Fibroblast of pulmonary artery (primary cell): ENCODE measurements around the gene NPL.

Experiments used
- DNase-seq: peaks from one replicate; pipeline ENCODE4 v3.0.0-alpha.2; 2010; ENCODE audit warnings: low read depth
- H3K4me3 ChIP-seq: replicated peaks from 2 replicates; pipeline ENCODE4 v1.5.1; 2011; ENCODE audit warnings: low read depth, mild to moderate bottlenecking, control low read depth, low read length, moderate library complexity
- TF ChIP-seq, protein P1 (sequence below): IDR thresholded peaks from 2 replicates; pipeline ENCODE4 v1.5.1; 2011; ENCODE audit warnings: mild to moderate bottlenecking, control low read depth, low read length, inconsistent platforms; ENCODE audit errors: missing control alignments

The NPL gene

DNA sequence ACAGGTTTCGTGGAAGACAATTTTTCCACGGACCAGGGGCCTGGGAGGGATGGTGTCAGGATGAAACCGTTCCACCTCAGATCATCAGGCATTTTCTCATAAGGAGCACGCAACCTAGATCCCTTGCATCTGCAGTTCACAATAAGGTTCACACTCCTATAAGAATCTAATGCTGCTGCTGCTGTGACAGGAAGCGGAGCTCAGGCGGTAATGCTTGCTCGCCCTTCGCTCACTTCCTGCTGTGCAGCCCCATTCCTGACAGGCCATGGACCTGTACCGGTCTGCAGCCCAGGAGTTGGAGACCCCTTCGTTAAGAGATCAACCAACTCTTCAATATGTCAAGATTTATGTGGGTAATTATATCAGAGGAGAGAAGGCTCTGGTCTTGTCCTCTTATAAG lies 46.2 kb downstream of the NPL start:
- TF ChIP-seq, protein P1, sequence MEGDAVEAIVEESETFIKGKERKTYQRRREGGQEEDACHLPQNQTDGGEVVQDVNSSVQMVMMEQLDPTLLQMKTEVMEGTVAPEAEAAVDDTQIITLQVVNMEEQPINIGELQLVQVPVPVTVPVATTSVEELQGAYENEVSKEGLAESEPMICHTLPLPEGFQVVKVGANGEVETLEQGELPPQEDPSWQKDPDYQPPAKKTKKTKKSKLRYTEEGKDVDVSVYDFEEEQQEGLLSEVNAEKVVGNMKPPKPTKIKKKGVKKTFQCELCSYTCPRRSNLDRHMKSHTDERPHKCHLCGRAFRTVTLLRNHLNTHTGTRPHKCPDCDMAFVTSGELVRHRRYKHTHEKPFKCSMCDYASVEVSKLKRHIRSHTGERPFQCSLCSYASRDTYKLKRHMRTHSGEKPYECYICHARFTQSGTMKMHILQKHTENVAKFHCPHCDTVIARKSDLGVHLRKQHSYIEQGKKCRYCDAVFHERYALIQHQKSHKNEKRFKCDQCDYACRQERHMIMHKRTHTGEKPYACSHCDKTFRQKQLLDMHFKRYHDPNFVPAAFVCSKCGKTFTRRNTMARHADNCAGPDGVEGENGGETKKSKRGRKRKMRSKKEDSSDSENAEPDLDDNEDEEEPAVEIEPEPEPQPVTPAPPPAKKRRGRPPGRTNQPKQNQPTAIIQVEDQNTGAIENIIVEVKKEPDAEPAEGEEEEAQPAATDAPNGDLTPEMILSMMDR, result no peak
- no peak overlapping the region for H3K4me3 ChIP-seq
- DNase-seq, result no peak

- DNase-seq, result peak; percentile 92
- peak within 1 kb of the TSS; percentile 78 for H3K4me3 ChIP-seq
- TF ChIP-seq, protein P1, result peak; percentile 6
Observed at GRCh38 chr1:182839209-182840066, 49.9 kb downstream of the NPL start, which contains the start of gene DHX9. Gene DHX9 (plus strand): TSS chr1:182839347. CDS start chr1:182842567, 3,220 bp downstream.

DNA sequence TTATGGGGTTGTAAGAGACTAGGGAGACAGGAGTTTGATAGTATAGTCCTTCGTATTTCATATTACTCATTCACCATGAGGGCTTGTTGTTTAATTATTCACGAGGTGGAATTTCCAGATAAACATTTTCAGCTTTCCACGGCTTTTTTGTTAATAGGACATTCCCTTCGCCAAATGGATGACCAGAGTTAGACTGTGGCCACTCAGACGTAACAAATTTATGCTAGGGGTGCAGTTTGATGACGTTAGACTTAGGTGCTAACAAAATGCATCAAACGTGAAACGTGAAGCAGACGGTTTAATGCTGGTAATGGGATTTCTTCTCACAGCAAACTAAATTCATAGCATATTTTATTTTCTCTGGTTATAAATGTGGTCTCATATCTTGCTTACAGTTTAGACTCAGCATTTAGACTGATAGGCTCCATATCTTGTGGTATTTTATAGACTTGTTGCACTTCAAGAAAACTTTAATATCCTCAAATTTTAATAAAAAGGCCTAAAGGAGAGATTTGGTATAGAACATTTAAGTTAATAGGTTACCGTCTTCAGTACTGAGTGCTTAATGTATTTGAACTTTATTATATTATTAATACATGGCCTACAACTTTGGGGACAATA lies 51.9 kb downstream of the NPL start:
- TF ChIP-seq, protein P1, result no peak
- peak overlapping the region; percentile 78 for H3K4me3 ChIP-seq
- DNase-seq, result peak; percentile 24

DNA sequence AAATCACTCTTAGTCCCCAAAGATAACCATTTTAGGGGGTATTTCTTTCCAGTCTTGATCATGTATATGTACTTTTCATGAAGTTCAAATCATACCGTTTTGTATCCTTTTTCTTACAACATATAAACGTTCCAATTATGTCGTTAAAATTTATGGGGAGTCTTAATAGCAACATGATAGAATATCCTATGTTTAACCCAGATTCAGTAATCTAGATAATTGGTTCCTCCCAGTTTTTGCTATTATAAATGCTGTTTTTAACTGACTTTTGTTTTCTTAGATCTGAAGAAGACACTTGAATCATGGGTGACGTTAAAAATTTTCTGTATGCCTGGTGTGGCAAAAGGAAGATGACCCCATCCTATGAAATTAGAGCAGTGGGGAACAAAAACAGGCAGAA lies 52.7 kb downstream of the NPL start:
- H3K4me3 ChIP-seq, result no peak overlapping the region
- TF ChIP-seq, protein P1, result no peak
- no peak for DNase-seq

DNA sequence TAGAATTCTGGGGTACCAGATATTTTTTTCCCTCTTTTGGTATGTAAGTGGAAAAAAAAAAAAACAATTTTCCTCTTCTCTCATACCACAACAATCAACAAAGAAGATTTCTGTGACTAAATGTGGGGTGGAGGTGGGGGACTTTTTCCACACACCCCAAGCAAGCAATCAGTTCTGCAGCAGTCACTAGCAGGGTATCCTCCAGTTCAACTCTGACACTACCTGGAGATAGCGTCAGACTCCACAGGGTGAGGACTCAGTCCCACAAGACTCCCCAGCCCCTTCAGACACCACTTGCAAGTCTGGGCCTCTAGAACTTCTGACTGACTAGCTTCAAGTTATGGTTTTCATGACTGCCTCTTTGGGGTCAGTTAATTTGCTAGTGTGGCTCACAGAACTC lies 55.8 kb downstream of the NPL start:
- no peak for DNase-seq
- TF ChIP-seq, protein P1, result no peak
- no peak overlapping the region for H3K4me3 ChIP-seq

DNA sequence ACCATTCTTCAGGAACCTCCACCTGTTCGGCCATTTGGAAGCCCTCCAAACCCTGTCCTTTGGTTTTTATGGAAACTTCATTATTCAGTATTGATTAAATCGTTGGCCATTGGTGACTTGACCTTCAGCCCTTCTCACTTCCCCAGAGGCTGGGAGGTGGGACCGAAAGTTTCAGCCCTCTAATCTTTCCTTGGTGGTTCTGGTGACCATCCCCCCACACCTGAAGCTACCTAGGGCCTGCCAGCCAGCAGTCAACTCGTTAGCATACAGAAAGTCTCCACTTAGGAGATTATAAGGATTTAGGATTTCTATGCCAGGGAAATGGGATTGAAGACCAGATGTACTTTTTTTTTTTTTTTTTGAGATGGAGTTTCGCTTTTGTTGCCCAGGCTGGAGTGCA lies 56.3 kb downstream of the NPL start:
- H3K4me3 ChIP-seq, result no peak overlapping the region
- TF ChIP-seq, protein P1, result no peak
- DNase-seq, result no peak
